Measurements from ENCODE around the gene CTNNA2. TPM values are rescaled to one million over a fixed set of nuclear protein-coding genes. Genes with fewer than 3 reads are reported as not detected.

CTNNA2 gene
- total and polyA plus RNA-seq, 7 experiments from 2014 or later: not detected

GRCh38 chr2:80335411-80335810 lies 822.6 kb downstream of the CTNNA2 start:
- Mint-ChIP-seq H3K27me3 (peaks cover 0 to 6% (median 0%) of the 10 kb centered on the region in 5 donors), H3K4me3 (no peak overlapping the region), H3K9me3 (peaks cover 0 to 13% (median 10%) of the 10 kb centered on the region in 11 donors), H3K4me1 (no peaks in the 10 kb centered on the region), H3K36me3 (peaks cover 0 to 4% (median 0%) of the 10 kb centered on the region in 5 donors), H3K27ac (no peak overlapping the region)
- intact Hi-C loops (cut with micrococcal nuclease): no loop called here
- ATAC-seq: no peak
- ChIA-PET POLR2A (no interaction called here), CTCF (no interaction called here)
- no peak overlapping the region for H3K27ac ChIP-seq (ENCODE audit: low read depth, low read length)
- no peak for DNase-seq
- H3K9me3 ChIP-seq (ENCODE audit: control insufficient read depth in 2 of 3, low read length in 3 of 3): no peaks in the 10 kb centered on the region
- H3K27me3 ChIP-seq (ENCODE audit: control insufficient read depth in 2 of 2, insufficient read depth in 2 of 2, low read length in 2 of 2): no peaks in the 10 kb centered on the region
- no peak overlapping the region for H3K4me3 ChIP-seq (ENCODE audit: low read length)
- no peaks in the 10 kb centered on the region for H3K36me3 ChIP-seq (ENCODE audit: control insufficient read depth in 2 of 3, insufficient read depth in 3 of 3, low read length in 3 of 3)
- no peaks in the 10 kb centered on the region for H3K4me1 ChIP-seq (ENCODE audit: control insufficient read depth in 2 of 2, insufficient read depth in 2 of 2, low read length in 2 of 2)

DNA sequence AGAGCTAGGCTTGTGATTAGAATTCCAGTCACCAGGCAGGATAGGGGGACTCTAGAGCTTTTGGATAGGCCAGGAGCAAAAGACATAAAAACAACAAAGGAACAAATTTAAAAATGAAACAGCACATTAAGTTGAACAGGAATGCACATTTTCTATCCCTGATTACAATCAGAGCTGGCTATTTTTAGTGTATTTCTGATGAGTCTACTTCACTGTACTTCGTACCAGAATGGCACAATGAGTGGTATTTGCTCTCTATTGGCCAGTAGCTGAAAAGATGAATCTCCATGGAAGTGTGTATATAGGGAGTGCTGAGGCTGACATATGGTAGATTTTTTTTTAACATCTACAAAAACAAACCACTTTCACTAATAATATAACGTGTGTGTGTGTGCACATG lies 825.9 kb downstream of the CTNNA2 start:
- Histone ChIP-seq H3K36me3 (ENCODE audit: control insufficient read depth in 2 of 3, insufficient read depth in 3 of 3, low read length in 3 of 3) (no peaks in the 10 kb centered on the region), H3K27me3 (ENCODE audit: control insufficient read depth in 2 of 2, insufficient read depth in 2 of 2, low read length in 2 of 2) (no peaks in the 10 kb centered on the region), H3K27ac (ENCODE audit: low read depth, low read length) (no peak overlapping the region), H3K9me3 (ENCODE audit: control insufficient read depth in 2 of 3, low read length in 3 of 3) (no peaks in the 10 kb centered on the region), H3K4me3 (ENCODE audit: low read length) (no peak overlapping the region), H3K4me1 (ENCODE audit: control insufficient read depth in 2 of 2, insufficient read depth in 2 of 2, low read length in 2 of 2) (no peaks in the 10 kb centered on the region)
- Mint-ChIP-seq H3K27me3 (peaks cover 0 to 6% (median 0%) of the 10 kb centered on the region in 5 donors), H3K4me1 (no peaks in the 10 kb centered on the region), H3K4me3 (no peak overlapping the region), H3K9me3 (peaks cover 2 to 14% (median 8%) of the 10 kb centered on the region in 11 donors), H3K27ac (no peak overlapping the region), H3K36me3 (peaks cover 0 to 4% (median 0%) of the 10 kb centered on the region in 5 donors)
- no peak for ATAC-seq
- ChIA-PET POLR2A (no interaction called here), CTCF (no interaction called here)
- intact Hi-C loops (cut with micrococcal nuclease): no loop called here
- DNase-seq: no peak

DNA sequence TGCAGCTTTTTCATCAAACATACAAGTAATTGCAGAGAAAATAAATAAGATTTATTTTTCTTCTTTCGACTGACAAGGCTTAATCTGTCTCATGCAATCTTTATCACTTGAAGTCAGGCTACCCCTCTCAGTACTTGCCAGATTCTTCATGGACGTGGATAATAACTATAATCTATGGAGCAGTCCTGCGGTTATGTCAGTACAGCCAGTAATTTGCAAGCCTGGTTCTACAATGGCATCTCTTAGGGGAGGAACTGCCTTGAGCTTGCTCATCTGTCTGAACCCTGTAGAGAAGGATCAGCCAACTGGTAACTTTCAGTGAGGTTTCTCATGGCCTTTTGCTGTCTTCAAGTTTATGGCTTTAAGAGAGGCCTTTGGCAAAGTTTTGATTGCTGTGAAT lies 827.2 kb downstream of the CTNNA2 start:
- Histone ChIP-seq H3K27me3 (ENCODE audit: control insufficient read depth in 2 of 2, insufficient read depth in 2 of 2, low read length in 2 of 2) (no peaks in the 10 kb centered on the region), H3K4me1 (ENCODE audit: control insufficient read depth in 2 of 2, insufficient read depth in 2 of 2, low read length in 2 of 2) (no peaks in the 10 kb centered on the region), H3K9me3 (ENCODE audit: control insufficient read depth in 2 of 3, low read length in 3 of 3) (no peaks in the 10 kb centered on the region), H3K36me3 (ENCODE audit: control insufficient read depth in 2 of 3, insufficient read depth in 3 of 3, low read length in 3 of 3) (no peaks in the 10 kb centered on the region), H3K4me3 (ENCODE audit: low read length) (no peak overlapping the region), H3K27ac (ENCODE audit: low read depth, low read length) (no peak overlapping the region)
- ATAC-seq (no peak), DNase-seq (no peak)
- no peak overlapping the region for H3K27ac Mint-ChIP-seq
- peaks cover 0 to 3% (median 0%) of the 10 kb centered on the region in 5 donors for H3K36me3 Mint-ChIP-seq
- H3K27me3 Mint-ChIP-seq: peaks cover 0 to 2% (median 0%) of the 10 kb centered on the region in 5 donors
- ChIA-PET POLR2A (no interaction called here), CTCF (no interaction called here)
- H3K9me3 Mint-ChIP-seq: peaks cover 2 to 19% (median 10%) of the 10 kb centered on the region in 11 donors
- no peaks in the 10 kb centered on the region for H3K4me1 Mint-ChIP-seq
- H3K4me3 Mint-ChIP-seq: no peak overlapping the region
- intact Hi-C loops (cut with micrococcal nuclease): no loop called here

- Histone ChIP-seq H3K9me3 (ENCODE audit: control insufficient read depth in 2 of 3, low read length in 3 of 3) (no peaks in the 10 kb centered on the region), H3K4me3 (ENCODE audit: low read length) (no peak overlapping the region), H3K36me3 (ENCODE audit: control insufficient read depth in 2 of 3, insufficient read depth in 3 of 3, low read length in 3 of 3) (no peaks in the 10 kb centered on the region), H3K27me3 (ENCODE audit: control insufficient read depth in 2 of 2, insufficient read depth in 2 of 2, low read length in 2 of 2) (no peaks in the 10 kb centered on the region), H3K27ac (ENCODE audit: low read depth, low read length) (no peak overlapping the region), H3K4me1 (ENCODE audit: control insufficient read depth in 2 of 2, insufficient read depth in 2 of 2, low read length in 2 of 2) (no peaks in the 10 kb centered on the region)
- ChIA-PET CTCF (interaction anchor here (0.7 kb wide), 1 partner anchor 13 kb away, joined by 3 read pairs; no protein-coding TSS in a partner anchor), POLR2A (no interaction called here)
- Mint-ChIP-seq H3K4me3 (no peak overlapping the region), H3K27me3 (no peaks in the 10 kb centered on the region), H3K9me3 (peaks cover 0 to 20% (median 7%) of the 10 kb centered on the region in 11 donors), H3K36me3 (no peaks in the 10 kb centered on the region), H3K4me1 (no peaks in the 10 kb centered on the region), H3K27ac (no peak overlapping the region)
- intact Hi-C loops (cut with micrococcal nuclease): no loop called here
- ATAC-seq: no peak
- DNase-seq: no peak
Measured at GRCh38 chr2:80348078-80348477, 835.2 kb downstream of the CTNNA2 start.

- no peaks in the 10 kb centered on the region for H3K36me3 ChIP-seq (ENCODE audit: control insufficient read depth in 2 of 3, insufficient read depth in 3 of 3, low read length in 3 of 3)
- Mint-ChIP-seq H3K27me3 (no peaks in the 10 kb centered on the region), H3K4me3 (no peak overlapping the region)
Measured at GRCh38 chr2:80348953-80349352, 836.1 kb downstream of the CTNNA2 start.

GRCh38 chr2:80351231-80351630 lies 838.4 kb downstream of the CTNNA2 start:
- Histone ChIP-seq H3K36me3 (ENCODE audit: control insufficient read depth in 2 of 3, insufficient read depth in 3 of 3, low read length in 3 of 3) (no peaks in the 10 kb centered on the region), H3K27me3 (ENCODE audit: control insufficient read depth in 2 of 2, insufficient read depth in 2 of 2, low read length in 2 of 2) (no peaks in the 10 kb centered on the region), H3K27ac (ENCODE audit: low read depth, low read length) (no peak overlapping the region), H3K9me3 (ENCODE audit: control insufficient read depth in 2 of 3, low read length in 3 of 3) (no peaks in the 10 kb centered on the region), H3K4me3 (ENCODE audit: low read length) (no peak overlapping the region), H3K4me1 (ENCODE audit: control insufficient read depth in 2 of 2, insufficient read depth in 2 of 2, low read length in 2 of 2) (no peaks in the 10 kb centered on the region)
- CTCF ChIA-PET: no interaction called here
- no peaks in the 10 kb centered on the region for H3K36me3 Mint-ChIP-seq
- H3K4me3 Mint-ChIP-seq: no peak overlapping the region
- H3K4me1 Mint-ChIP-seq: no peaks in the 10 kb centered on the region
- POLR2A ChIA-PET: no interaction called here
- peaks cover 0 to 11% (median 6%) of the 10 kb centered on the region in 11 donors for H3K9me3 Mint-ChIP-seq
- H3K27ac Mint-ChIP-seq: no peak overlapping the region
- intact Hi-C loops (cut with micrococcal nuclease): no loop called here
- no peaks in the 10 kb centered on the region for H3K27me3 Mint-ChIP-seq
- DNase-seq (no peak), ATAC-seq (no peak)

More at GRCh38 chr2:80348953-80349352, 836.1 kb downstream of the CTNNA2 start:
- POLR2A ChIA-PET: no interaction called here
- no peak overlapping the region for H3K27ac ChIP-seq (ENCODE audit: low read depth, low read length)
- H3K4me3 ChIP-seq (ENCODE audit: low read length): no peak overlapping the region
- no peaks in the 10 kb centered on the region for H3K27me3 ChIP-seq (ENCODE audit: control insufficient read depth in 2 of 2, insufficient read depth in 2 of 2, low read length in 2 of 2)
- Mint-ChIP-seq H3K4me1 (no peaks in the 10 kb centered on the region), H3K9me3 (peaks cover 0 to 22% (median 8%) of the 10 kb centered on the region in 11 donors), H3K27ac (no peak overlapping the region), H3K36me3 (no peaks in the 10 kb centered on the region)
- no peaks in the 10 kb centered on the region for H3K4me1 ChIP-seq (ENCODE audit: control insufficient read depth in 2 of 2, insufficient read depth in 2 of 2, low read length in 2 of 2)
- CTCF ChIA-PET: no interaction called here
- no peak for ATAC-seq
- intact Hi-C loops (cut with micrococcal nuclease): no loop called here
- no peaks in the 10 kb centered on the region for H3K9me3 ChIP-seq (ENCODE audit: control insufficient read depth in 2 of 3, low read length in 3 of 3)
- DNase-seq: no peak

GRCh38 chr2:80354858-80355257 lies 842.0 kb downstream of the CTNNA2 start:
- intact Hi-C loops (cut with micrococcal nuclease): no loop called here
- no peak overlapping the region for H3K27ac ChIP-seq (ENCODE audit: low read depth, low read length)
- ATAC-seq (no peak), DNase-seq (no peak)
- H3K36me3 ChIP-seq (ENCODE audit: control insufficient read depth in 2 of 3, insufficient read depth in 3 of 3, low read length in 3 of 3): no peaks in the 10 kb centered on the region
- H3K9me3 ChIP-seq (ENCODE audit: control insufficient read depth in 2 of 3, low read length in 3 of 3): no peaks in the 10 kb centered on the region
- POLR2A ChIA-PET: no interaction called here
- CTCF ChIA-PET: no interaction called here
- Mint-ChIP-seq H3K27ac (no peak overlapping the region), H3K4me3 (no peak overlapping the region), H3K36me3 (no peaks in the 10 kb centered on the region), H3K9me3 (peaks cover 0 to 16% (median 7%) of the 10 kb centered on the region in 11 donors), H3K27me3 (no peaks in the 10 kb centered on the region), H3K4me1 (no peaks in the 10 kb centered on the region)
- no peak overlapping the region for H3K4me3 ChIP-seq (ENCODE audit: low read length)
- no peaks in the 10 kb centered on the region for H3K4me1 ChIP-seq (ENCODE audit: control insufficient read depth in 2 of 2, insufficient read depth in 2 of 2, low read length in 2 of 2)
- no peaks in the 10 kb centered on the region for H3K27me3 ChIP-seq (ENCODE audit: control insufficient read depth in 2 of 2, insufficient read depth in 2 of 2, low read length in 2 of 2)
